Measurements from ENCODE around the gene KRT86.

DNA sequence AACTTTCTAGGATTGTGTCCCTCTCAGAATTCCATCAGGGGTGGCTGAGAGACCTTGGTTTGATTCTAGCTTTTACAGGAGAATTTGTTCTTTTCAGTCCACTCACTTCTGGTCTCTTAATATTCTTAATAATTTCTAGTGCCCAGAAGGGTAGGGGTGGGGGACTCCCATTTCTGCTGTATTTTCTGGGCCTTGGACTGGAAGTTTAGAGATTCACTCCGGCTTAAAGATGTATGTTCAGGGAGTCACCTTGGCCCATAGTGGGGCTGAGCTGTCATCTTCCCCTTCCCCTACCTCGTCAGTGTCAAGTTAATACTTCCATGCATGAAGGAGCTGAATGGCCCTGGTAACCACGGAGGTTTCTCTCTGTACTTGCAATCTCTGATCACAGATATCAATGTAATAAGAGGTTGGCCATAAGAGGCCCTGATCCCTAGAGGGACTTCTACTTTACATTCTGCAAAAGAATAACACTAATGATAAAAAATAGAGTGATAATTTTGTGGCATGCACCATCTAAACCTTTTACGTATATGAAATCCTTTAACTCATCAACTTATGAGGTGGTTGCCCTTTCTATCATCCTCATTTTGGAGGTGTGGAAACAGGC is 10.2 kb downstream of the KRT86 start:
- no peak for TF ChIP-seq SIRT6 (IDR thresholded peaks at IDR 0.05; ENCODE audit: low read length)
- TF ChIP-seq EGR1 (IDR thresholded peaks at IDR 0.05; ENCODE audit: borderline replicate concordance, low read depth, low read length): no peak
- TF ChIP-seq POLR2A (IDR thresholded peaks at IDR 0.05; ENCODE audit: control extremely low read depth in 1 of 2, low read depth in 2 of 2, low read length in 2 of 2): no peak
- TF ChIP-seq, protein P1, sequence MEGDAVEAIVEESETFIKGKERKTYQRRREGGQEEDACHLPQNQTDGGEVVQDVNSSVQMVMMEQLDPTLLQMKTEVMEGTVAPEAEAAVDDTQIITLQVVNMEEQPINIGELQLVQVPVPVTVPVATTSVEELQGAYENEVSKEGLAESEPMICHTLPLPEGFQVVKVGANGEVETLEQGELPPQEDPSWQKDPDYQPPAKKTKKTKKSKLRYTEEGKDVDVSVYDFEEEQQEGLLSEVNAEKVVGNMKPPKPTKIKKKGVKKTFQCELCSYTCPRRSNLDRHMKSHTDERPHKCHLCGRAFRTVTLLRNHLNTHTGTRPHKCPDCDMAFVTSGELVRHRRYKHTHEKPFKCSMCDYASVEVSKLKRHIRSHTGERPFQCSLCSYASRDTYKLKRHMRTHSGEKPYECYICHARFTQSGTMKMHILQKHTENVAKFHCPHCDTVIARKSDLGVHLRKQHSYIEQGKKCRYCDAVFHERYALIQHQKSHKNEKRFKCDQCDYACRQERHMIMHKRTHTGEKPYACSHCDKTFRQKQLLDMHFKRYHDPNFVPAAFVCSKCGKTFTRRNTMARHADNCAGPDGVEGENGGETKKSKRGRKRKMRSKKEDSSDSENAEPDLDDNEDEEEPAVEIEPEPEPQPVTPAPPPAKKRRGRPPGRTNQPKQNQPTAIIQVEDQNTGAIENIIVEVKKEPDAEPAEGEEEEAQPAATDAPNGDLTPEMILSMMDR (IDR thresholded peaks at IDR 0.05; ENCODE audit: control extremely low read depth in 1 of 3, insufficient read depth in 1 of 3, low read depth in 1 of 3, low read length in 3 of 3): no peak
